Measurements from ENCODE around the gene NFATC2IP.
A peak's percentile ranks its signal among the peaks of the same experiment; 100 is the strongest.

The NFATC2IP gene

DNA sequence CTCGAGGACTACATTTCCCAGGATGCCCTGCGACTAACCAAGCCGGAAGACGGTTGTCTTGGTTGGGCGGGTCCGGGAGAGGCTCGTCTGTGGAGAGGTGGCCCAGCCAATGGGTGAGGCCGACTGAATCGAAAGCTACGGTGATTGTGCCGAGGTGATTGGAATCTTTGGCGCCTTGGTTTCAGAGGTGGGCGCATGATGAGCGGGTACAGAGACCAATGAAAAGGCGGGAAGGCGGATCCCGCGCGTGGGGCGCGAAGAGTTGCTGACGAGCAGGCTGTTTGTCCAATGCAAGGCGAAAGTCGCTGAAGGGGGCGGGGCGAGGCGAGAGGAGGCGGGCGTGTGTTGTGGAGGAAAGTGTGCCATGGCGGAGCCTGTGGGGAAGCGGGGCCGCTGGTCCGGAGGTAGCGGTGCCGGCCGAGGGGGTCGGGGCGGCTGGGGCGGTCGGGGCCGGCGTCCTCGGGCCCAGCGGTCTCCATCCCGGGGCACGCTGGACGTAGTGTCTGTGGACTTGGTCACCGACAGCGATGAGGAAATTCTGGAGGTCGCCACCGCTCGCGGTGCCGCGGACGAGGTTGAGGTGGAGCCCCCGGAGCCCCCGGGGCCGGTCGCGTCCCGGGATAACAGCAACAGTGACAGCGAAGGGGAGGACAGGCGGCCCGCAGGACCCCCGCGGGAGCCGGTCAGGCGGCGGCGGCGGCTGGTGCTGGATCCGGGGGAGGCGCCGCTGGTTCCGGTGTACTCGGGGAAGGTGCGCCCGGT is at the start of gene NFATC2IP:
Gene NFATC2IP (plus strand): TSS at position 290 of the 762 bp plus-strand sequence. CDS start 75 bp downstream, at position 365.
- peak; percentile 95 for DNase-seq (ENCODE audit: low spot score)

DNA sequence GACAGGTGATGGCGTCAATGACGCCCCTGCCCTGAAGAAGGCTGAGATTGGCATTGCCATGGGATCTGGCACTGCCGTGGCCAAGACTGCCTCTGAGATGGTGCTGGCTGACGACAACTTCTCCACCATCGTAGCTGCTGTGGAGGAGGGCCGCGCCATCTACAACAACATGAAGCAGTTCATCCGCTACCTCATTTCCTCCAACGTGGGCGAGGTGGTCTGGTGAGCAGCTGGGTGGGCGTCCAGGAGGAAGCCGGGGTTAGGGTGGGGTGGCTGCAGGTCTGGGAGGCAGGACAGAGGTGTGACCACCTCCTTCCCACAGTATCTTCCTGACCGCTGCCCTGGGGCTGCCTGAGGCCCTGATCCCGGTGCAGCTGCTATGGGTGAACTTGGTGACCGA is 48.9 kb upstream of the NFATC2IP start:
- no peak for DNase-seq (ENCODE audit: low spot score)

DNA sequence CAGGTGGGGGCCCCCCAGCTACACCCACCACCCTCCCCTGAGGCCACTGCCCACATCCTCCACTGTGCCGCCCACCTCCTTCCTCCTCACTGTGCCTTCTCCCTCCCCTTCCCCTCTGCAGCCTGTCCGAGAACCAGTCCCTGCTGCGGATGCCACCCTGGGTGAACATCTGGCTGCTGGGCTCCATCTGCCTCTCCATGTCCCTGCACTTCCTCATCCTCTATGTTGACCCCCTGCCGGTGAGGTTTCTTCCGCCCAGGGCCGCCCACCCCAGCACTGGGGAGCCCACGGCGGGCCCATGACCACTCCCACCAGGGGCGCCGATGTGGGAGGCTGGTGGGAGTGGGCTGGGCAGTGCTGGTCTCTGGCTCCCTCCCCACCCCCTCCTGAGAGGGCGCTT is 47.8 kb upstream of the NFATC2IP start:
- DNase-seq (ENCODE audit: low spot score) = no peak

DNA sequence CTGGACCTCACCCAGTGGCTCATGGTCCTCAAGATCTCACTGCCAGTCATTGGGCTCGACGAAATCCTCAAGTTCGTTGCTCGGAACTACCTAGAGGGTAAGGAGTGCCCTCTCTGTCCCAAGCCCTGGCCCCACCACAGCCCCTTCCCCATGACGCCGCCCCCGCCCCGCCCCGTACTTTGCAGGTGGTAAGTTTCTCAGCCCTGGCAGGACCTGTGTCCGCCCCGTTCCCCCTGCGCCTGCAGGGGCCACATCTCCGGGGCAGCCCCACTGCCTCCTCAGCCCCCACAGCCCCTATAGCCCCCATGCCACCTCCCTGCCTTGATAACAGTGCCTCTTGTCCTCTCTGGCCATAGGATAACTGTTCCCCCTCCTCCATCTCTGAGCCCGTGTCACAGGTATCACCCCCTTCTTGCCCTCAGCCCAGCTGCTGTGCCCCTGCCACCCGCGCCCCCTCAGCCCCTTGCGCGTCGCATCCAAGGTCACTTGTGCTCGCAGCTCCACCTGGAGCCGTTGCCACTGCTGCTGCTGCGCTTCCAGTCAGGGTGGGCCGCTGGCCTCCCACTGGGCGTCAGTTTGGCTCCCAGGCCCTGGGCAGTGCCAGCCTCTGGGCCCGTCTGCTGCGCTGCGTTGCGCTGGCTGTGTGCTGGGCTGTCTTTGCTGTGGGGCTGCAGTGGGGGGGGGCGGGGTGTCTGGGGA is 47.2 kb upstream of the NFATC2IP start:
- no peak for DNase-seq (ENCODE audit: low spot score)

DNA sequence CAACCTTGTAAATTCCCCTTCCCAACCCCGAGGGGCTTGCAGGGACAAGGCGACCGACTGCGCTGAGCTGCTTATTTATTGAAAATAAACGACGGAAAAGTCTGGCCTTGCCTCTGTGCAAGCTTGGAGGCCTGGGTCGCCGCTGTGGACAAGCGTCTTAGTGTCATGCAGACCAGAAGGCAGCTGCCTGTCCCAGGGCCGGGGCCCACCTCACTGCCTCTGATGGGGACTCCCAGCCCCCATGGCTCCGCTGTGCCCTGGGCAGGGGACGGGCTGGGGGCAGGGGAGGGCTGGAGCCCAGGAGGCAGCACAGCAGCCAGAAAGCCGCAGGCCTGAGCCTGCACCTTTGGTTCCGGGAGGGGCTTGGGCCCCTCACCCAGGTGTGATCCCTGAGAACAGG is 46.4 kb upstream of the NFATC2IP start:
- DNase-seq (ENCODE audit: low spot score) = no peak

DNA sequence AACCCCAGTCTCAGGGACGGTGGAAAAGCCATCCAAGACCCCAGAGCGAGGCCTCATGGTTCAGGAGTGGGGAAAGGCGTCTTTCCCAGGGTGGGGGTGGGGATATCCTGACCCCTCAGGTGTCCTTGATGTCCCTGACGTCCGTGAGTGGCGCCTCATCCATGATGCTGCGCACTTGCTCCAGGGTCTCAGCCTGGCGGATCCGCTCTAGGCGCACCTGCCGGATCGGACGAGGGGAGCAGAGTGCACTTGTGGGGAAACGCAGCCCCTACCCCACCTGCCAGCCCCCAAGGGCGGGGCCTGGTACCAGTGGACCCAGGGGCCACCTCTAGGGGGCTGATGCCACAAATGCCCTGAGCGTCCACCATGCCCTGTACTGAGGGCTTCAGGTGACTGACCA is 45.9 kb upstream of the NFATC2IP start:
- DNase-seq (ENCODE audit: low spot score) = no peak

DNA sequence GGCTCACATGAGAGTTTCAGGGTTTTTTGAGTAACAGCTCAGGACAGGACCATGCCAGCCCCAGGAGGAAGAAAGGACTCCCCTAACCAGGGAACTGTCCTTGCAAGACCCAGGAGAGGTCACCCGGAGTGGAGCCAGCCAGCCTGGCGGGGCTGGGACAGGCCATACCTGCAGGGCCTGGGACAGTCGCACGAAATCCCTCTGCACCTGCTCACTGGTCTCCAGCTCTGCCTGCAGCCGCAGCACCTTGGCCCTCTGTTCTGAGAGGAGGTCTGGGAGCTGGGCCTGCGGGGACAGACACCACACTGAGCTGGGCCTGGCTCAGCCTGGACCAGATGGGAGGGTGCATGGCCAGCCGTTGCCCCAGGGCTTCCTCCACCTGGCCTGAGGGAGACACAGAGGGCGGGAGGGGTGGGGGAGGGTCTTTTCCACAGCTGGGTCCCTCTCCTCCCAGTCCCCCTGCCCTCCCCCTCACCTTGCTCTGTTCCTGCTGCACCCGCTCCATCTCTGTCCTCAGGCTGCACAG is 45.4 kb upstream of the NFATC2IP start:
- no peak for DNase-seq (ENCODE audit: low spot score)

DNA sequence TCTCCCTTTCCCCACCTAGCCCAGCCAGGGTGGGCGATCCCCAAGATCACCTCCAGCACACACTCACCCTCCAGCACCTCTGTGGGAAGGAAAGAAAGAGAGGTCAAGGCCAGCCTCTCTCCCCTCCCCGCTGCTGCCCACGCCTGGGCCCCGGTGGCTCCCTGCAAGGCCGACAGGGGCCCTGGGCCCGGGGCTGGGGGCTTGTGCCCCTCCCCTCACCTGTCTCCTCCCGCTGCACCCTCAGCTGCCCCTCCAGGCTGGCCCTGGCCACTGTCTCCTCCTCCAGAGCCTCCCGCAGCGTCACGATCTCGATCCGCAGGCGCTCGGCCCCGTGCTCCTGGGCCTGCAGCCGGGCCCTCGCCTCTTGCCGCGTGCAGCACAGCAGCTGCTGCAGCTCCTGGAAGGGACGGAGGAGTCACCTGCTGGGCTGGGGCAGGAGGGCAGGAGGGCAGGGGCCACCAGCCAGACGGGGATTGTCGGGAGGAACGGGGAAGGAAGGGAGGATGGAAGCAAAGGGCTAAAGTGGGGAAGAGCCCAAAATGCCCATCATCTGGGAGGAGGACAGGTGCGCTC is 44.9 kb upstream of the NFATC2IP start:
- DNase-seq (ENCODE audit: low spot score) = no peak

DNA sequence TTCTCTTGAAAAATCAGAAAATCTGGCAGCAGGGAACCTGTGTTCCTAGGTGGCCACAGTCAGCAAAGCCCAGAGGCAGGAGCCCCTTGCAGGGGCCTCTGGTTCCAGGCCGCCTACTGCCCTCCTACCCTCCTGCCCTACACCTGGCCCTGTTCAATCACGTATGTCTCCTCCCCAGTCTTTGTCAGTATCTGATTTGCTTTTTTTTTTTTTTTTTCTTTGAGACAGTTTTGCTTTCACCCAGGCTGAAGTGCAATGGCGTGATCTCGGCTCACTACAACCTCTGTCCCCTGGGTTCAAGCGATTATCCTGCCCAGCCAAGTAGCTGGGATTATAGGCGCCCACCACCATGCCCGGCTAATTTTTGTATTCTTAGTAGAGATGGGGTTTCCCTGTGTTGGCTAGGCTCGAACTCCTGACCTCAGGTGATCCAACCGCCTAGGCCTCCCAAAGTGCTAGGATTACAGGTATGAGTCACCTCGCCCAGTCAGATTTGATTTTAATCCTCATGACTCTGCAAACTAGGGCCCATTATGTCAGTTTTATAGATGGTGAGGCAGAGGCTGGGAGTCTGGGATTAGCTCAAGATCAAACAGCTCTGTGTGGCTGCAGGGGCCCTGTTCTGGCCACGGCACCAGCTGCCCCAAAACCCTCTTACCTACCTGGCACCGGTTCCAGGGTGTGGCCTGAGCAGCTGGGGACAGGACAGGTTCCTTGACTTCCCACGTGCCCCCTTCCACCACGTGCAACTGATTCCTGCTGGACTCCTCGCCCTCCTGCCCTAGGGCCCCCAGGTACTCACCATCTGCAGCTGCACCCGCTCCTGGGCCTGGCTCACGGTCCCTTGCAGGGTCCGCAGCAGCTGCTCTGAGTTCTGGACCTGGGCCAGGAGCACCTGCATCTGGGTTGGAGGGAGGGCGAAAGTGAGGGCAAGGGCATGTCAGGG is 40.4 kb upstream of the NFATC2IP start:
- DNase-seq (ENCODE audit: low spot score) = no peak

DNA sequence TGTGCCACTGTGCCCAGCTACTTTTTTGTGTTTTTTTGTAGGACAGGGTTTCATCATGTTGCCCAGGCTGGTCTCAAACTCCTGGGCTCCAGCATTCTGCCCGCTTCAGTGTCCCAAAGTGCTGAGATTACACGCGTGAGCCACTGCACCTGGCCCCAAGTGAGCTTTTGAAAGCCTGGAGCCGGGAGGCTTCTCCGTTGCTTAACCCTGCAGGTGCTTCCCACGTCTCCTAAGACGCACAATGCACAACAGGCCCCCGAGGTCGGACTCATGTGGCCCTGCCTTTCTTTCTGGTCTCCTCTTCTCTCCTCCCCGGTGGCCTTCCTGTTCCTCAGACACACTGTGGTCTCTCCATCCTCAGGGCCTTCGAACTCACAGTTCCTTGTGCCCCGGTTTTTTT is 38.2 kb upstream of the NFATC2IP start:
- DNase-seq (ENCODE audit: low spot score) = no peak

DNA sequence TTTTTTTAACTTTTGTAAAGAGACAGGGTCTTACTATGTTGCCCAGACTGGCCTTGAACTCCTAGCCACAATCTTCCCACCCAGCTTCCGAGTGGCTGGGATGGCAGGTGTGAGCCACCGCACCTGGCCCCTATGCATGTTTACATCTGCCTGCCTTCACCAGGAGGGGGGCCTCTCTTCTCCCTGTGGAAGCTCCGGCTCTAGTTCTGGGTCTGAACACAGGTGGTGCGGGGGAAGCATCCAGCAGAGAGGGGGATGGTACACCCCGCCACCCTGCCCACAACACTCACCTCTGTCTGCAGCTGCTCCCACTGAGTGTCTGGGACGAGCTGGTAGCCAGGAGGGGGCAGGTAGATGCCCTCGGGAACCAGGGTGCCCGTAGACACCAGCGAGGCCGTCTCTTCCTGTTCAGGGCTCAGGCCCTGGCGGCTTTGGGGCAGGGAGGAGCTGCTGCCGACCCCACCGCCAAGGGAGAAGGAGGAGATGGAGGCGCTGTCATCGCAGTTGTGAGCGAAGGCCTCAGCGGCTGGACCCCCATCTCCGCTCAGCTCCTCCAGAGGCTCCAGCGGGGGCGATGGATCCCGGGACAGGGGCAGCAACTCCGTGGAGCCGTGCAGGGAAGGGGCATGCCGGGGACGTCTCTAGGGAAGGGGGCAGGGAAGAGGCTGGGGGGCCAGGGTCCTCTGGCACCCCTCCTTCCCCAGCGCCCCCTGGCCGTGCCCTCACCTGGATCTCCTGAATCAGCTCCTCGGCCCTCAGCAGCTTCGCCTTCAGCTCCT is 36.6 kb upstream of the NFATC2IP start:
- DNase-seq (ENCODE audit: low spot score) = no peak

DNA sequence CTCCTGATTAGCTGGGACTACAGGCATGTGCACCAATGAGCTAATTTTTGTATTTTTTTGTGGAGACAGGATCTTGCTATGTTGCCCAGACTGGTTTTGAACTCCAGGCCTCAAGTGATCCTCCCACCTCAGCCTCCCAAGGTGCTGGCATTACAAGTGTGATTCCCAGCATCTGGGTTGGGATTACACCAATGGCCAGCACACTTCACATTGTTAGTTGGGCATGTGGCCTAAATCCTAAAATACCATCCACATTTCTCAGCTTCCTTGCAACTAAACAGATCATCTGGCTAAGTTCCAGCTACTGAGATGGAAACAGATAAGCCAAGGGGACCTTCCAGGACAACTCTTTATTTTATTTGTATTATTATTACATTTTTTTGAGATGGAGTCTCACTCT is 35.6 kb upstream of the NFATC2IP start:
- no peak for DNase-seq (ENCODE audit: low spot score)

DNA sequence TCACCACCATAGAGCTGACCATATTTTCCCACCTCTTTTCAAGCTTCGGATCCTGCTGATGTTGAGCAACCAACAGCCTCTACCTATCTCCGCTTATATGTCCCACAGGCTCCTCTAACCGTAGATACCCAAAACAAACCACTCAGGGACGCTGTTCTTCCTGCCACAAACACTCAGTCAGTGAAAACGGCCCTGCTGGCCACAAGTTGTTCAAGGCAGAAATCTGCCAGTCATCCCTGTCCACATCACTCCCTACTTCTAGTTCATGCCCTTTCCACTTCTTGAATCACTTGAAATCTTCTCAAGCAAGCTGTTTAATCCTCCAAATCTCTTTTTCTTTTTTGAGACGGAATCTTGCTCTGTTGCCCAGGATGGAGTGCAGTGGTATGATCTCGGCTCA is 33.6 kb upstream of the NFATC2IP start:
- no peak for DNase-seq (ENCODE audit: low spot score)

DNA sequence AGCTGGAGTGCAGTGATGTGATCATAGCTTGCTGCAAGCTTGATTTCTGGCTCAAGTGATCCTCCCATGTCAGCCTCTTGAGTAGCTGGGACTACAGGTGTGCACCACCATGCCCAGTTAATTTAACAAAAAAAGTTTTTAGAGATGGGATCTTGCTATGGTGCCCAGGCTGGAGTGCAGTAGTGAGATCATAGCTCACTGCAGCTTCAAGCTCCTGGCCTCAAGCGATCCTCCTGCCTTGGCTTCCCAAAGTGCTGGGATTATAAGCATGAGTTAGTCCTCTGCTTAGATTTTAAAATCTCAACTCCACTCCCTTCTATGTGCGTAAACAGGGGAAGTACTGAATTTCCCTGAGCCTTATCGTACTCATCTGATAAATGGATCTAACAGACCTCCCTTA is 32.0 kb upstream of the NFATC2IP start:
- DNase-seq (ENCODE audit: low spot score) = no peak

DNA sequence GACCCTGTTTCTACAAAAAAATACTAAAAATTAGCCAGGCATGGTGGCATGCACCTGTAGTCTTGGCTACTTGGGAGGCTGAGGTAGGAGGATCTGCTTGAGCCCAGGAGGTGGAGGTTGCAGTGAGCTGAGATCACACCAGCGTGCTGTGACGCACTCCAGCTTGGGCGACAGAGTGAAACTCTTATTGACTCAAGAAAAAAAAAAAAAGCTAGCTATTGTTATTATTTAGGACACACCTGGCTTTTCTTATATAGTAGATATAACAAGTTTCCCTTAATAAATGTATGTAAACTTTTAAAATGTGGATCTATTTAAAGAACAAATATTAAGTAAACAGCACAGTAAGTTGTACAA is 27.5 kb upstream of the NFATC2IP start:
- DNase-seq (ENCODE audit: low spot score) = no peak

DNA sequence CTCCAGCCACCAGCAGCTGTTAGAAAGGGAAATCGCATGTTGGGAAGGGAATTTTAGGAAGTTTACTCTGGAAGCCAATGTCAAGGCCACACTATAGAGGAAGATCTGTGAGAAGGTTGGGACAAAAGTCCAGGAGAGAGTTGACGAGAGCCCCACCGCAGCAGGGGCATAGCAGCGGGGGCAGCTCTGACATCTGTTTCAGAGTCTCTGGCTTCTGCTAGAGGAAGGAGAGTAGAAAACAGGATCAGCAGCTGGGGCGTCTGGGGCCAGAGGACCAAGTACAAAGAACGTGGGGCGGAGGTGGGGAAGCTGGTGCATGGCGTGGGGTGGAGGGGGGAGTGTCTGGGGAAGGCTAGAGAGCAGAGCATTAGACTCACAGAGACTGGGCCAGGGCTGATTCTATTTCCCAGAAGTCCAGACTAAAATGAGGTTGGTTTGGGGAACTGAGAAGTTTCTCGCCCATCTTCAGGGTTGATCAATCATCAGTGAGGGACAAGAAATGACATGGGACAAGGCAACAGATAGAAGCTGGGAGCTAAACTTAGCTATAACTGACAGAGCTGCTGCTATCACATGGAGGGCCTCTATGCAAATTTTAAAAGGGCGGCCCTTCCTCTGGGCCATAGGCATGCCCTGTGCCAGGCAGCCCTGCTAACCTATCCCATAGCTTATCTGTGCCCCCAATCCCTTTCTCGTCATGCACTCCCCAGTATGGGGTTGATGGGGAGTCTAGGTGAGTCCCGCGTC is 26.9 kb upstream of the NFATC2IP start:
- DNase-seq (ENCODE audit: low spot score) = no peak

DNA sequence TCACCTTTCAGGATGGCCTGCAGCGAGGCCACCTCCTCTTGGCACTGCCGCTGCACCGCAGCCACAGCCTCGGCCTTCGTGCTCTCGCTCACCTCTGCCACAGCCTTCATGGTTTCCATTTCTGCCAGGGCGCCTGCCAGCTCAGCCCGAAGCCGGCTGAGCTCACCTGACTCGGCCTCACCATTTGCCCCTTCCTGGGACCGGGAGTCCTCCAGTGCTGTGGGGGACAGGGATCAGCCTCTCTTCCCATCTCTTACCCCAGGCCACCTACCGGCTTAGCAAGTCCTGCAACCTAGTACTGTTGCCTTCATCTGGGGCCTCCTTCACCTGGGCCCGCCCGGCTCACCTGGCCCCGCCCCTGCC is 26.4 kb upstream of the NFATC2IP start:
- no peak for DNase-seq (ENCODE audit: low spot score)

DNA sequence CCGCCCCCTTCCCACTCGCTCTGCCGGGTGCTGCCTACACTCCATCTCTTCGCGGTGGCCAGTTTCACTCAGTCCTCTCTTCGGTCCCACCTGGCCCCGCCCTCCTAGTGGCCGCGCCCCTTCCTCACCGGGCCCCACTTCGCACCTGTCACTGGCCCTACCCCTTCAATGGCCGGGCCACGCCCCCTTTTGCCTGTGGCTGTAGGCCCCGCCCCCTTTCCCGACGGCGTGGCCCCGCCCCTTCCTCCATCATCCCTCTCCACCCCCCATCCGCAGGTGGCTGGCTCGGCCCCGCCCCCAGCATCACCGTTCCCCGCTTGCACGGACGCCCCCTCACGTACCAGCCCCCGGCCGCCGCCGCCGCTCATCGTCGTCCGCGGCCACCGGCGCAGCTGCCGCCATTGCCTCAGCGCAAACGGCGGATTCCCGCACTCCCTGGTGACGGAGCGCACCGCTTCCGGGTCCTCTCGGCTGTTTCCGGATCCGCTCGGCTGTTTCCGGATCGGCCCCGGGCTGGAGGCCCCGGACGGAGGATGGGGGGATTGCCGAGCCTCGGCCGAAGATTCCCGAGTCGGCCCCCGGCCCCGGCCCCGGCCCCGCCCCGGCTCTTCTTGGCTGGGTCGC is 25.9 kb upstream of the NFATC2IP start, which contains the start of gene RABEP2:
Gene RABEP2 (minus strand): TSS at position 477 of the 624 bp plus-strand sequence. CDS start 75 bp downstream, at position 402.
- peak; percentile 97 for DNase-seq (ENCODE audit: low spot score)

DNA sequence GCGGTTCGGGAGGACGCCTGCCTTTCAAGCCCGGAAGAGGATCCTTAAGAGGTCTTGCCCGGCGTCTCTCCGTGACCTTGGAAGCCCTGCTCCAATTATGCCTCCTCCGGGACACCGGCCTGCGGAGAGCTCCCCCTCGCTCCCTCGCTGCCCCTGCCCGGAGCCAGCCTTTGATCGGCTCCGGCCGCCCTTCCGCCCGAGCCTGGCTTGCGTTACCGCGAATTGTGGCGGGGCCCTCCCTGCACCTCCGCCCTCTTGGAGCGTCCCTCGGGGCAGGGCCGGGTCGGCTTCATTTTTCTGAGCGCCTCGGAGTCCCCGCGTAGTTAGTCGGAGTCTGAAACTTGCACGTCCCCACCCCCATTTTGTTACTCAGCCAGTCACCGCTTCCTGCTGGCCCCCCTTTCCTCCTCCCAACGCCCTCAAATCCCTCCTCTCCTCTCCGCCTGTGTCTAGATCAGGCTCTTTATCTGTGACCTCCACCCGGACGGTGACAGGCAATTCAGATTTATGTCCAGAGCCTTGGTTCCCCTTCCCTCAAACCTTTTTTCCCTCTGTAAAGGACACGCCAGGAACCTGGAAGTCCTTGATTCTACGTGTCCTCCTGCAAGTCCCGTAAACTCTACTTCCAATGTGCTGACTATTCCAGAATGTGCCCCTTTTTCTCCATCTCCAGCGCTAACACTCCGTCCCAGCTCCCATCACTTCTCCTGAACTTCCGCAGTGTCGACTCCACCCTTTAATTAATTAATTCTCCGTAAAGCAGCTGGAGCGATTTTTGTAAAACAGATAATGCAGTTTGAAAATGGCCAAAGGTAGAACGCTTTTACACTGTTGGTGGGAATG is 25.1 kb upstream of the NFATC2IP start:
- peak; percentile 61 for DNase-seq (ENCODE audit: low spot score)
